GM19238 (cell line): ENCODE data around the gene AKR1C1.
"Not testable (repeated sequence)": the region's sequence is repeated elsewhere in the genome, so short reads cannot be mapped to it uniquely, and the experiment has no call there.

Experiments used
- DNase-seq: peaks from one replicate; pipeline ENCODE4 v3.0.0; 2011; ENCODE audit warnings: low spot score; ENCODE audit not compliant: insufficient read length

AKR1C1 gene

DNA sequence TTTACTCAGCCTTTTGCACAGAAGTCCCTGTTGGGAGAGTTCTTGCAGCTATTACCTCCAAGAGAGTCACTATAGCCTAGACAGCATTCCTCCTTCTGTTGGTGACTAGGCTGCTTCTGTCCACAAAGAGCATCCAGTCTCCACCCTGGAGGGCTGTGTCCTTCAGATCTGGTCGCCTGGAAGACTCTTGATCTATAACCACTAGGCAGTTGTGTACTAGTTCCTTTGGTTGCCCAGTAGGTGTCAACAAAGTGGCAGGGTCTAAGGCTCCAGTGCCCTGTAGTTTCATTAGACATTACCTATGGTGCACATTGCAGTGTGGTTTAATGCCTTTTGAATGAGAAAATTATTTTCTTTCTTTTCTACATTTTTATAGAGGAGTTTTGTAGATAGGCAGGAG is 51.7 kb downstream of the AKR1C1 start:
- DNase-seq = no peak

DNA sequence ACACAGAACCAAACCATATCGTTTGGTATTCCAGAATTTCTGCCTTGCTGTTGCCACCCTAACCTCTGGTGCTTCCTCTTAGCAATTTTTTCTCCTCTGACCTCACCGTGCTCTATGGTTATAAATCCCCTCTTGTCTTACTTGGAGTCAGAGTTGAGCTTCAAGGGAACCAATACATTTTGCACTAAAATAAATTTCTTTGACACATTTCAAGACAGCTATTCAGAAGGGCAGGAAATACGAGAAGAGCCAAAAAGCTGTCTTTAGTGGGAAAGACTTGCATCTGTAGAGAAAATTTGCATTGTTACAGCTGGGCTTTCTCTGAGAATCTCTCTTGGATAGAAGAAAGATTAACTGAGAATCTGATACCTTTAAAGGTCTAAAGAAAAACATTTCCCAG is 54.9 kb downstream of the AKR1C1 start:
- DNase-seq = no peak

DNA sequence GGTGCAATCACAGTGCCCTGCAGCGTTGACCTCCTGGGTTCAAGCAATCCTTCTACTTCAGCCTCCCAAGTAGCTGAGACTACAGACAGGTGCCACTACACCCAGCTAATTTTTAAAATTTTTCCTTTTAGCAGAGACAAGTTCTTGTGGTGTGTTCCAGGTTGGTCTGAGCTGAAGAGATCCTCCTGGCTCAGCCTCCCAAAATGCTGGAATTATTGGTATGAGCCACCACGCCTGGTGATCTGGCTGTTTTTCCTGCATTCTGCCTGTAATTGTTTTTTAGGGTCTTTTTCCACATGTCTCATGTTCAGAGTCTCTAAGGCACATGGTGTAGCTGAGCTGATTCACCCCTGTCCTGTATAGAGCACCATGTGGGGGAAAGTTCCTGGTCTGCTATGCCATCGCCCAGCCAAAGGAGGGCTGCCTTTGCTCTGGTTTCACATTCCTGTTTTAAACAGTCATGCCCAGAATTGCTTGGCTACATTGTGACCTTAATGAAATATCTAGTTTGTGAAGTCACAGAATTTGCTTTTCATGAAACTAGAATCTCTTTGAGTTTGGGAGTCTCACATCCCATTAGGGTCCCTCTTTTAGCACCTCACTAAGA is 55.6 kb downstream of the AKR1C1 start:
- not testable (repeated sequence) for DNase-seq

DNA sequence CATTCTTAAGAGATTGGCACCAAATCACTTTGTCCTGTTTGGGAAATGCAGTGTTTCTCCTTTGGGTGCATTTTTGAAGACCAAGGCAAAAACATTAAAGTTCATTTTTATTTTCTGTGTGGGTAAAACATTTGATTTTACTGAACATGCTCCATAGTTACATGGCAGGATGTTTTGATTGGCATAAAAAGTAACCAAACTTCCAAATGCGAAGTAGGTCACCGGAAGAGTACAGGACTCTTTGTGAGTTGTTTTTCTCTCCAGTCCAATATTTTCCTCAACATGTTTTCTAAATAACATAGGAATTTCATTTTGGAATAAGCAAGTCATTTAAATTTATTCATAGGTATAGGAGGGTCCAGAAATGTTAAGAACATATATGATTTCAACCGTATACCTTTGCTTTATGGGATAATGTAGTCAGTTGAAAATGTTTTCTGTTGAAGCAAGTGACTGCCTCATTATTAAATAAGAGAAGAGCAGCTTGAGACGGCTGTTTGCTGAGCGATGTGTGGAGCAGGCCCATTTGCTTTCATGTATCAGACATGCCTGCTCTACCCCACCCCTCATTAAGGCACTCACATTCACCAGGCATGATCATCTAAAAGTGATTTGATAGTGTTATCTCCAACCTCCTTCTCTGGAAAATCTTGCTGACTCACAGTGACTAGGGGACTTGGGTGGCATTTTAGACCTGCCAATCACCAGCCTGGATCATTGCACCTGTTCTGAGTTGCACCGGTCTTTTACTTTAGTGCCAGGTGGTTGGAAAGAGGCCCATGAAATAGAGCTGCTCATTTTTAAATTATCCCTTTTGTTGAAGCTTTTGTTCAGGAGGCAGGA is 56.8 kb downstream of the AKR1C1 start:
- DNase-seq = not testable (repeated sequence)

DNA sequence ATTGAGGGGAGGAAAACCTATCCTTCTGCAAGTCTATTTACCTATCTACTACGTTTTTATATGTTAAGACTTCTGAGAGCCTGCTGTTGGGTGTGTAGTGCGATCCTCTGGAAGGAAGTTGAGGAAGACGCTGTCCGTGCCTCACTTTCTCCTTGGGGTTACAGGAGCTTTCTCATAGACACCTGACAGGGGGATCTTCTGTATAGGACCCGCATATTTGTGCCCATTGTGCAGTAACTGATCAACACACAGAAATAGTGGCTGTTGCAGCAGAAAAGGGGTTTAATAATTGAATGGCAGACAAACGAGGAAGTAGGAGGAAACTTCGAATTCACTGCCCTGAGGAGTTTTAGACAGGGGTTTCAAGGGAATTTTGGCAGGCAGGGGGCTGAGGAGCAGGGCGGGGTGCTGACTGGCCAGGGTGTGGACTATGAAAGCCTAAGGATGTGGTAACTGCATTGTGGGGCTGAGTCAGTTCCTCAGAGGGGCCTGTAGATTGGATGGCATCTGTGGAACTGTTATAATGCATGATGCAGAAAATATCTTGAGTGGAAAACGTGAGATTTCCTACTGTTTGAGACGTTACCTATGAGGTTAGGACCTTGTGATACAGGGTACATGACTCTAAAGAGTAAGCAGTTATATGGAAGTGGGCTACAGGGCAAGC is 58.5 kb downstream of the AKR1C1 start:
- DNase-seq = not testable (repeated sequence)

DNA sequence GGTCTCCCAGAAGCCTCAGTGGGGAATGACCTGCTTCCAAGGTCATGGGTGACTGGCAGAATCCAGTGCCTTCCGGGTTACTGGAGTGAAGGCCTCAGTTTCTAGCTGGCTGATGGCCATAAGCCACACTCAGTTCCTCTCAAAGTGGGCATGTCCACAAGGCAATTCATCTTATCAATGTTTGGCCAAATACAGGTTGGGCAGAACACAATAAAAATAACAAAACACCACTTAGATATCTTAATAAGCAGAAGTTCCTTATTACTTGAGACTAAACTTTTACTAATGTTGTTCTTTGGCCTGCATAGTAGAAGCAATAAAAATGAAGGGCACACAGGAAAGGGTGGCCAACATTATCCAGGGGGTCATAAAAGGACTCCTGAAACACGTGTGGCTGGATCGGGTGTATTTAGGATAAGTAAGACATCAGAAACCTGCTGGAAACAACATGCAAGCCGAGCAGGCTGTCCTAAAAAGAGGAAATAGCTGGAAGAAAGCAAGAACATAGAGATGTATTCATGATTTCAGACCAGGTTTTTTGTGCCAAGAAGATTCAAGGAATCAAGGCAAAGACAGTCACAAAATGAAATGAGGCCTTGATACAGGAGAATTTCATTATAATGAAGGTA is 60.1 kb downstream of the AKR1C1 start:
- no peak for DNase-seq

GRCh38 chr10:5025461-5025881 is 62.3 kb downstream of the AKR1C1 start:
- not testable (repeated sequence) for DNase-seq

GRCh38 chr10:5030989-5031388 is 67.8 kb downstream of the AKR1C1 start:
- no peak for DNase-seq

DNA sequence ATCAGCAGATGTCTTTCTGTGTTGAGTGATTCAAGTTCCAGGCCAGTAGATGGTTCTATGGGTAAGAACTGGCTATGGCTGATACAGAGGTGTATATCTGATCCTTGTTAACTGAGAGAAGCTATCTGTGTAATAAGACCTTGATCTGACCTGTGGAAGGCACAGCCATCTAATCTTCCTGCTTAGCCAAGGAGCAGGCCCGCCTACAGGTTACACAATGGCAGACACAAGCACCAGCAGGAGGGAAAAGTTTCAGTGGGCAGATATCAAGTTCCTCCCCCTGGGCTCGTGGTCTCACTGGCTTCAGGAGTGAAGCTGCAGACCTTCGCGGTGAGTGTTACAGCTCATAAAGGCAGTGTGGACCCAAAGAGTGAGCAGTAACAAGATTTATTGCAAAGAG is 68.4 kb downstream of the AKR1C1 start:
- not testable (repeated sequence) for DNase-seq

DNA sequence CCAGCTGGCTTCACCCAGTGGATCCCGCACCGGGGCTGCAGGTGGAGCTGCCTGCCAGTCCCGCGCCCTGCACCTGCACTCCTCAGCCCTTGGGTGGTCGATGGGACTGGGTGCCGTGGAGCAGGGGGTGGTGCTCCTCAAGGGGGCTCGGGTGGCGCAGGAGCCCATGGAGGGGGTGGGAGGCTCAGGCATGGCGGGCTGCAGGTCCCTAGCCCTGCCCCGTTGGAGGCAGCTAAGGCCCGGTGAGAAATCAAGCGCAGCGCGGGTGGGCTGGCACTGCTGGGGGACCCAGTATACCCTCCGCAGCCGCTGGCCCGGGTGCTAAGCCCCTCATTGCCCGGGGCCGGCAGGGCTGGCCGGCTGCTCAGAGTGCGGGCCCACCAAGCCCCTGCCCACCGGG is 69.2 kb downstream of the AKR1C1 start:
- not testable (repeated sequence) for DNase-seq
